PC-3 (cell line): ENCODE measurements around the gene MICOS13. TPM values are rescaled to one million over a fixed set of nuclear protein-coding genes. Genes with fewer than 3 reads are reported as not detected.
"Not testable (repeated sequence)": the region's sequence is repeated elsewhere in the genome, so short reads cannot be mapped to it uniquely, and the experiment has no call there.

Experiments
- ATAC-seq: fragments of 200-7000 bp; cut with Tn5 transposase; 2 replicates; pipeline ENCODE4 v1.9.1; 2020; ENCODE audit warnings: mild to moderate bottlenecking, moderate library complexity
- BruUV-seq: library from RNA; stranded (reverse); fragments of 400-500 nt; replicated peaks from 2 replicates; lab custom pipeline; 2021; lab: Mats Ljungman, UMichigan
- CTCF ChIA-PET: fragments of 300-600 bp; sonication (Branson Sonifier 250); formaldehyde crosslinking; loops from one replicate; lab custom pipeline; 2022; ENCODE audit warnings: antibody characterized with exemption; lab: Charles Lee
- POLR2A ChIA-PET: fragments of 300-600 bp; sonication (Branson Sonifier 250); formaldehyde crosslinking; loops from one replicate; lab custom pipeline; 2022; ENCODE audit warnings: antibody characterized with exemption; ENCODE audit not compliant: unreplicated experiment; lab: Charles Lee
- DNase-seq: peaks from one replicate; pipeline ENCODE4 v3.0.0-alpha.2; 2015
- H2AFZ ChIP-seq: fragments of 300-600 bp; sonication (generic); 2 replicates; pipeline ENCODE4 v1.6.0; 2016; ENCODE audit warnings: antibody characterized with exemption, low read length
- H3F3A ChIP-seq: fragments of 300-600 bp; sonication (generic); one replicate; pipeline ENCODE4 v1.6.0; 2017; ENCODE audit warnings: antibody characterized with exemption, low read length, control low read depth, mild to moderate bottlenecking; ENCODE audit not compliant: unreplicated experiment
- H3K27ac ChIP-seq: fragments of 300-600 bp; sonication (generic); 2 replicates; pipeline ENCODE4 v1.5.1; 2016; ENCODE audit warnings: mild to moderate bottlenecking, low read length
- H3K27me3 ChIP-seq: fragments of 300-600 bp; sonication (generic); 2 replicates; pipeline ENCODE4 v1.6.1; 2016; ENCODE audit warnings: low read length, mixed read lengths
- H3K36me3 ChIP-seq: fragments of 300-600 bp; sonication (generic); 2 replicates; pipeline ENCODE4 v1.6.1; 2016; ENCODE audit warnings: low read depth, mixed run types, low read length, mixed read lengths
- H3K4me1 ChIP-seq: fragments of 300-600 bp; sonication (generic); 2 replicates; pipeline ENCODE4 v1.5.1; 2016; ENCODE audit warnings: low read length; ENCODE audit not compliant: insufficient read depth
- H3K4me2 ChIP-seq: fragments of 300-600 bp; sonication (generic); 2 replicates; pipeline ENCODE4 v1.6.0; 2016; ENCODE audit warnings: low read length
- H3K4me3 ChIP-seq: fragments of 300-600 bp; sonication (generic); 2 replicates; pipeline ENCODE4 v1.5.1; 2016; ENCODE audit warnings: mild to moderate bottlenecking, low read length, mixed read lengths
- H3K79me2 ChIP-seq: fragments of 300-600 bp; sonication (generic); 2 replicates; pipeline ENCODE4 v1.6.1; 2017; ENCODE audit warnings: low read length, mixed read lengths
- H3K9ac ChIP-seq: fragments of 300-600 bp; sonication (generic); 2 replicates; pipeline ENCODE4 v1.6.0; 2016; ENCODE audit warnings: mild to moderate bottlenecking, low read length
- H3K9me2 ChIP-seq: fragments of 300-600 bp; sonication (generic); replicated peaks from 2 replicates; pipeline ENCODE4 v1.6.1; 2016; ENCODE audit warnings: mixed run types, low read length, mixed read lengths
- H3K9me3 ChIP-seq: fragments of 300-600 bp; sonication (generic); 2 replicates; pipeline ENCODE4 v1.6.1; 2016; ENCODE audit warnings: low read length, mixed read lengths
- H4K20me1 ChIP-seq: fragments of 300-600 bp; sonication (generic); 2 replicates; pipeline ENCODE4 v1.6.1; 2016; ENCODE audit warnings: low read length, mixed read lengths
- CTCF ChIP-seq: fragments of 300-600 bp; sonication (generic); conservative IDR thresholded peaks from 2 replicates; pipeline ENCODE4 v1.5.1; 2017; ENCODE audit warnings: antibody characterized with exemption, low read depth, mild to moderate bottlenecking, low read length
- EZH2 ChIP-seq: fragments of 300-600 bp; sonication (generic); IDR thresholded peaks from one replicate; pipeline ENCODE4 v1.6.1; 2017; ENCODE audit warnings: antibody characterized with exemption, mild to moderate bottlenecking, low read length; ENCODE audit not compliant: unreplicated experiment
- EZH2phosphoT487 ChIP-seq: fragments of 300-600 bp; sonication (generic); IDR thresholded peaks from 2 replicates; pipeline ENCODE4 v1.6.1; 2018; ENCODE audit warnings: mild to moderate bottlenecking, antibody characterized with exemption, low read length, borderline replicate concordance
- intact Hi-C: fragments of 100-400 bp; cut with micrococcal nuclease; formaldehyde crosslinking; loops from 2 replicates; pipeline ENCODE4 v1.9.0; 2023
- total RNA-seq: library from RNA; depleted of rRNA; stranded (reverse); fragments of >200 nt; gene quantifications from 2 replicates; pipeline ENCODE4 v1.2.3, GENCODE V29; 2014

MICOS13 gene
- total RNA-seq, 1 experiment from 2014 or later = 456 TPM

GRCh38 chr19:5703819-5704818, 23.8 kb upstream of the MICOS13 start:
- CTCF ChIA-PET = no interaction called here
- H3K27me3 ChIP-seq = no peaks in the 10 kb centered on the region
- 0 out of 2 replicates have a peak, but pooled peaks cover 6% of the 10 kb centered on the region for H3K4me1 ChIP-seq
- BruUV-seq = no TSS peak
- H3K36me3 ChIP-seq = peaks cover 57% of the 10 kb centered on the region
- no peaks in the 10 kb centered on the region for H3K9me2 ChIP-seq
- POLR2A ChIA-PET = interaction anchor here (0.6 kb wide), 1 partner anchor 90 kb away, joined by 4 read pairs; no protein-coding TSS in a partner anchor
- H3K4me2 ChIP-seq = no peak overlapping the region
- no peak for DNase-seq
- intact Hi-C loops = no loop called here
- H3K9me3 ChIP-seq = no peaks in the 10 kb centered on the region
- TF ChIP-seq EZH2 = no peak
- no peak for TF ChIP-seq EZH2phosphoT487
- no peak for TF ChIP-seq CTCF
- H3K27ac ChIP-seq = no peak overlapping the region
- no peak for ATAC-seq
- no peaks in the 10 kb centered on the region for H4K20me1 ChIP-seq
- H3K79me2 ChIP-seq = no peaks in the 10 kb centered on the region
- no peak overlapping the region for H3K4me3 ChIP-seq
- H2AFZ ChIP-seq = no peak overlapping the region
- no peaks in the 10 kb centered on the region for H3F3A ChIP-seq
- no peak overlapping the region for H3K9ac ChIP-seq

GRCh38 chr19:5702053-5702410, 21.7 kb upstream of the MICOS13 start:
- H3K27me3 ChIP-seq, H3K79me2 ChIP-seq, H3K27ac ChIP-seq, ATAC-seq, H2AFZ ChIP-seq, DNase-seq, H3K4me2 ChIP-seq, intact Hi-C loops, H3K9me2 ChIP-seq, H3K4me1 ChIP-seq, H3K9me3 ChIP-seq, H3K4me3 ChIP-seq, H3F3A ChIP-seq, H4K20me1 ChIP-seq, POLR2A ChIA-PET, H3K9ac ChIP-seq, BruUV-seq, CTCF ChIA-PET: not testable (repeated sequence)
- peaks cover 53% of the 10 kb centered on the region for H3K36me3 ChIP-seq

- ATAC-seq (no peak), DNase-seq (no peak)
- H3K4me1 ChIP-seq = 0 out of 2 replicates have a peak, but pooled peaks cover 6% of the 10 kb centered on the region
- TF ChIP-seq EZH2phosphoT487 = no peak
- no peak for TF ChIP-seq CTCF
- no TSS peak for BruUV-seq
- no peaks in the 10 kb centered on the region for H3F3A ChIP-seq
- no peaks in the 10 kb centered on the region for H3K79me2 ChIP-seq
- H3K27me3 ChIP-seq = no peaks in the 10 kb centered on the region
- 0 out of 2 replicates have a peak, but pooled peaks cover 10% of the 10 kb centered on the region for H4K20me1 ChIP-seq
- no peak overlapping the region for H3K27ac ChIP-seq
- H3K36me3 ChIP-seq = peaks cover 46% of the 10 kb centered on the region
- H3K9ac ChIP-seq = no peak overlapping the region
- H3K4me2 ChIP-seq = no peak overlapping the region
- CTCF ChIA-PET = no interaction called here
- no peak overlapping the region for H3K4me3 ChIP-seq
- POLR2A ChIA-PET = interaction anchor here (0.5 kb wide), 1 partner anchor 41 kb away, joined by 13 read pairs; no protein-coding TSS in a partner anchor
- H3K9me3 ChIP-seq = no peaks in the 10 kb centered on the region
- H2AFZ ChIP-seq = no peak overlapping the region
- H3K9me2 ChIP-seq = no peaks in the 10 kb centered on the region
- intact Hi-C loops = no loop called here
Measured at GRCh38 chr19:5700455-5701092, 20.3 kb upstream of the MICOS13 start.
